Kidney (tissue), 14 donors: ENCODE measurements around the gene SORCS2. TPM values are rescaled to one million over a fixed set of nuclear protein-coding genes. Genes with fewer than 3 reads are reported as not detected.
A peak's percentile ranks its signal among the peaks of the same experiment; 100 is the strongest.

Experiments
- DNase-seq, 5 donors: peaks; one replicate each; pipeline ENCODE4 v3.0.0-alpha.2; 2013 to 2020
- FAIRE-seq: peaks from 2 replicates; lab custom pipeline; 2012; peaks lifted over from hg19 to GRCh38; lab: Jason Lieb, UNC
- H3K27ac ChIP-seq, 2 donors: one replicate each; pipeline ENCODE4 v1.7.0; 2013; ENCODE audit warnings: low read depth in 2 of 2, low read length in 2 of 2, inconsistent platforms in 1 of 2
- H3K27me3 ChIP-seq: one replicate; pipeline ENCODE4 v1.7.1; 2013; ENCODE audit warnings: low read length, inconsistent platforms; ENCODE audit not compliant: control insufficient read depth, insufficient read depth
- H3K36me3 ChIP-seq, 3 donors: one replicate each; pipeline versions ENCODE4 v1.7.0 to v1.7.1; 2013; ENCODE audit warnings: low read length in 3 of 3, control low read depth in 1 of 3, inconsistent platforms in 1 of 3; ENCODE audit not compliant: insufficient read depth in 3 of 3, control insufficient read depth in 2 of 3
- H3K4me1 ChIP-seq, 3 donors: one replicate each; pipeline versions ENCODE4 v1.7.0 to v1.7.1; 2013; ENCODE audit warnings: low read length in 3 of 3, inconsistent platforms in 1 of 3, low read depth in 1 of 3; ENCODE audit not compliant: control insufficient read depth in 2 of 3, insufficient read depth in 2 of 3
- H3K4me3 ChIP-seq, 3 donors: one replicate each; pipeline versions ENCODE4 v1.7.0 to v1.8.1; 2013; ENCODE audit warnings: low read length in 3 of 3, control low read depth in 1 of 3, inconsistent platforms in 1 of 3
- H3K9ac ChIP-seq, 3 donors: one replicate each; pipeline versions ENCODE4 v1.7.0 to v1.7.1; 2013; ENCODE audit warnings: low read length in 3 of 3, control low read depth in 1 of 3, inconsistent platforms in 1 of 3
- H3K9me3 ChIP-seq, 3 donors: one replicate each; pipeline versions ENCODE4 v1.7.0 to v1.7.1; 2013; ENCODE audit warnings: low read length in 3 of 3, control low read depth in 1 of 3, inconsistent platforms in 1 of 3; ENCODE audit not compliant: control insufficient read depth in 2 of 3, insufficient read depth in 1 of 3
- intact Hi-C: fragments of 100-400 bp; cut with DNase I; formaldehyde crosslinking; loops from one replicate; pipeline ENCODE4 v1.11.1; 2022
- polyA plus RNA-seq: library from polyadenylated mRNA; stranded (reverse); fragments of 350-450 nt; fragmentation: Illumina TruSeq; extraction: RNeasy Lipid Tissue Mini Kit (QIAGEN cat#74804); gene quantifications from one replicate; pipeline ENCODE4 v1.2.3, GENCODE V29; 2014; ENCODE audit warnings: low read depth, low replicate concordance; ENCODE audit not compliant: insufficient read depth
- total RNA-seq: library from RNA; stranded (reverse); fragmentation: NEBNext Ultra II Directional; extraction: Animal tissue kit (Norgen Biotek cat#: 25700); gene quantifications from one replicate; pipeline ENCODE4 v1.2.1, GENCODE V29; 2021
- TF ChIP-seq, protein P1 (sequence below): IDR thresholded peaks from 3 replicates; pipeline ENCODE4 v1.5.1; 2012; ENCODE audit warnings: mild to moderate bottlenecking, moderate library complexity, borderline replicate concordance; ENCODE audit not compliant: insufficient read depth; ENCODE audit errors: extremely low read depth
- donor health status: control.
- donor health status: control.
- donor health status: control.
- donor health status: control.
- donor health status: control.
- donor health status: DM: yes; HTN: yes; CAD: no.
- donor health status: Normal renal cell carcinoma (clear cell type).

The SORCS2 gene
- total and polyA plus RNA-seq, 2 donors from 2014 or later, result 6.1 to 9.1 TPM

DNA sequence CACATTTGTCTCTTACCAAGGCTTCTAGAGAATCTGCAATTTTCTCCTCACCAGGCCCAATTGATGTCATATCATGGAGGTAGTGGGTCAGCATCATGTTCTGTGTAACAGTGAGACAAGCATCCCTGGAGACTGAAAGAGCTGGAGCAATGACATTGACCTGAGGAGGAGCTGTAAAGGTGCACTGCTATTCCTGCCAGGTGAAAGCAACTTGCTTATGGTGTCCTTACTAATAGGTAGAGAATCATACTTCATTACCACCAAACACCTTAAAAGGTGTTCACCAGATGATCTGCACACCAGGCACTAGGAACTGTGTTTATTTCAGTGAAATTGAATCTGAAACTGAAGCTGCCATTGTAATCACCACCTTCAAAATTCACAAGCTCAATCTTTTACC lies 558.6 kb downstream of the SORCS2 start:
- intact Hi-C loops, result no loop called here
- no peak overlapping the region for H3K4me3 ChIP-seq
- FAIRE-seq, result no peak
- DNase-seq, result no peak
- no peaks in the 10 kb centered on the region for H3K27me3 ChIP-seq
- H3K9ac ChIP-seq, result no peak overlapping the region
- no peaks in the 10 kb centered on the region for H3K9me3 ChIP-seq
- no peaks in the 10 kb centered on the region for H3K36me3 ChIP-seq
- H3K27ac ChIP-seq, result no peak overlapping the region
- H3K4me1 ChIP-seq, result no peaks in the 10 kb centered on the region
- TF ChIP-seq, protein P1, sequence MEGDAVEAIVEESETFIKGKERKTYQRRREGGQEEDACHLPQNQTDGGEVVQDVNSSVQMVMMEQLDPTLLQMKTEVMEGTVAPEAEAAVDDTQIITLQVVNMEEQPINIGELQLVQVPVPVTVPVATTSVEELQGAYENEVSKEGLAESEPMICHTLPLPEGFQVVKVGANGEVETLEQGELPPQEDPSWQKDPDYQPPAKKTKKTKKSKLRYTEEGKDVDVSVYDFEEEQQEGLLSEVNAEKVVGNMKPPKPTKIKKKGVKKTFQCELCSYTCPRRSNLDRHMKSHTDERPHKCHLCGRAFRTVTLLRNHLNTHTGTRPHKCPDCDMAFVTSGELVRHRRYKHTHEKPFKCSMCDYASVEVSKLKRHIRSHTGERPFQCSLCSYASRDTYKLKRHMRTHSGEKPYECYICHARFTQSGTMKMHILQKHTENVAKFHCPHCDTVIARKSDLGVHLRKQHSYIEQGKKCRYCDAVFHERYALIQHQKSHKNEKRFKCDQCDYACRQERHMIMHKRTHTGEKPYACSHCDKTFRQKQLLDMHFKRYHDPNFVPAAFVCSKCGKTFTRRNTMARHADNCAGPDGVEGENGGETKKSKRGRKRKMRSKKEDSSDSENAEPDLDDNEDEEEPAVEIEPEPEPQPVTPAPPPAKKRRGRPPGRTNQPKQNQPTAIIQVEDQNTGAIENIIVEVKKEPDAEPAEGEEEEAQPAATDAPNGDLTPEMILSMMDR, result no peak

- H3K36me3 ChIP-seq, result no peaks in the 10 kb centered on the region
- DNase-seq (peak in 1 of 5 donors; percentile 37), FAIRE-seq (no peak)
- H3K4me1 ChIP-seq, result peaks cover 0 to 4% (median 0%) of the 10 kb centered on the region in 3 donors
- no peaks in the 10 kb centered on the region for H3K27me3 ChIP-seq
- H3K9ac ChIP-seq, result no peak overlapping the region
- TF ChIP-seq, protein P1, result no peak
- H3K9me3 ChIP-seq, result no peaks in the 10 kb centered on the region
- intact Hi-C loops, result no loop called here
- H3K27ac ChIP-seq, result no peak overlapping the region
- H3K4me3 ChIP-seq, result no peak overlapping the region
Observed at GRCh38 chr4:7752649-7753048, 560.3 kb downstream of the SORCS2 start.

GRCh38 chr4:7753271-7753670 lies 560.9 kb downstream of the SORCS2 start:
- intact Hi-C loops, result no loop called here
- DNase-seq, result peak in 1 of 5 donors; percentile 26
- TF ChIP-seq, protein P1, result no peak

GRCh38 chr4:7753931-7754465 lies 561.7 kb downstream of the SORCS2 start:
- FAIRE-seq, result no peak
- Histone ChIP-seq H3K9me3 (no peaks in the 10 kb centered on the region), H3K9ac (no peak overlapping the region), H3K4me1 (peaks cover 0 to 4% (median 0%) of the 10 kb centered on the region in 3 donors), H3K27ac (no peak overlapping the region), H3K27me3 (no peaks in the 10 kb centered on the region), H3K36me3 (no peaks in the 10 kb centered on the region), H3K4me3 (no peak overlapping the region)
- intact Hi-C loops, result no loop called here
- DNase-seq, result no peak
- TF ChIP-seq, protein P1, result no peak

More at GRCh38 chr4:7753271-7753670, 560.9 kb downstream of the SORCS2 start:
- Histone ChIP-seq H3K27ac (no peak overlapping the region), H3K27me3 (no peaks in the 10 kb centered on the region), H3K9ac (no peak overlapping the region), H3K4me3 (no peak overlapping the region), H3K36me3 (no peaks in the 10 kb centered on the region), H3K4me1 (peaks cover 0 to 4% (median 0%) of the 10 kb centered on the region in 3 donors), H3K9me3 (no peaks in the 10 kb centered on the region)
- FAIRE-seq, result no peak
